RPMI7951 (cell line): ENCODE results near the gene TPSG1. TPM values are rescaled to one million over a fixed set of nuclear protein-coding genes. Genes with fewer than 3 reads are reported as not detected.
"Not testable (repeated sequence)": the region's sequence is repeated elsewhere in the genome, so short reads cannot be mapped to it uniquely, and the experiment has no call there.

ENCODE experiments used
- DNase-seq: peaks from one replicate; pipeline ENCODE4 v3.0.0-alpha.2; 2012; ENCODE audit warnings: low read depth
- total RNA-seq: library from RNA; depleted of rRNA; stranded (reverse); fragments of >200 nt; shearing (Covaris generic); gene quantifications from 2 replicates; pipeline ENCODE4 v1.2.3, GENCODE V29; 2014

The TPSG1 gene
- total RNA-seq, 1 experiment from 2014 or later = 0.24 TPM

- no peak for DNase-seq
Measured at GRCh38 chr16:1256874-1257322, 31.8 kb upstream of the TPSG1 start.

- not testable (repeated sequence) for DNase-seq
Measured at GRCh38 chr16:1256296-1256873, 31.3 kb upstream of the TPSG1 start.

GRCh38 chr16:1255276-1256122 is 30.4 kb upstream of the TPSG1 start, which contains the start of gene TPSD1:
TSS of gene TPSD1 (plus strand) at chr16:1256069. CDS start at chr16:1256281, 212 bp downstream.
- not testable (repeated sequence) for DNase-seq

- DNase-seq = not testable (repeated sequence)
Measured at GRCh38 chr16:1254821-1255220, 29.8 kb upstream of the TPSG1 start.

GRCh38 chr16:1253701-1254364 is 28.8 kb upstream of the TPSG1 start:
- DNase-seq = not testable (repeated sequence)

- not testable (repeated sequence) for DNase-seq
Measured at GRCh38 chr16:1249031-1249755, 24.1 kb upstream of the TPSG1 start.

GRCh38 chr16:1247903-1248537 is 23.0 kb upstream of the TPSG1 start:
- DNase-seq = not testable (repeated sequence)

GRCh38 chr16:1245452-1246020 is 20.5 kb upstream of the TPSG1 start:
- DNase-seq = no peak

- peak; percentile 87 for DNase-seq
Measured at GRCh38 chr16:1244881-1245280, 19.8 kb upstream of the TPSG1 start.

- DNase-seq = not testable (repeated sequence)
Measured at GRCh38 chr16:1243907-1244850, 19.1 kb upstream of the TPSG1 start.

- DNase-seq = not testable (repeated sequence)
Measured at GRCh38 chr16:1243363-1243762, 18.3 kb upstream of the TPSG1 start.

GRCh38 chr16:1241081-1241480 is 16.0 kb upstream of the TPSG1 start:
- not testable (repeated sequence) for DNase-seq

- not testable (repeated sequence) for DNase-seq
Measured at GRCh38 chr16:1240436-1240835, 15.4 kb upstream of the TPSG1 start, which contains the start of gene TPSAB1. TSS of gene TPSAB1 (plus strand) at chr16:1240705. CDS start at chr16:1240939, 234 bp downstream.

- not testable (repeated sequence) for DNase-seq
Measured at GRCh38 chr16:1239575-1239974, 14.5 kb upstream of the TPSG1 start.

- not testable (repeated sequence) for DNase-seq
Measured at GRCh38 chr16:1238909-1239308, 13.8 kb upstream of the TPSG1 start.

GRCh38 chr16:1237990-1238389 is 12.9 kb upstream of the TPSG1 start:
- no peak for DNase-seq

GRCh38 chr16:1236659-1237058 is 11.6 kb upstream of the TPSG1 start:
- not testable (repeated sequence) for DNase-seq

- not testable (repeated sequence) for DNase-seq
Measured at GRCh38 chr16:1232049-1232748, 7.1 kb upstream of the TPSG1 start.

GRCh38 chr16:1231301-1231700 is 6.2 kb upstream of the TPSG1 start:
- DNase-seq = not testable (repeated sequence)
